AG09319 (cell line): ENCODE results near the gene PCSK1.

Source experiments
- DNase-seq: peaks from one replicate; pipeline ENCODE4 v3.0.0-alpha.2; 2010; ENCODE audit warnings: low read depth; ENCODE audit errors: extremely low read depth
- TF ChIP-seq, protein P1 (sequence below): IDR thresholded peaks from 2 replicates; pipeline ENCODE4 v1.5.1; 2011; ENCODE audit warnings: low read depth, mild to moderate bottlenecking, inconsistent platforms, low read length, moderate library complexity

PCSK1 gene

DNA sequence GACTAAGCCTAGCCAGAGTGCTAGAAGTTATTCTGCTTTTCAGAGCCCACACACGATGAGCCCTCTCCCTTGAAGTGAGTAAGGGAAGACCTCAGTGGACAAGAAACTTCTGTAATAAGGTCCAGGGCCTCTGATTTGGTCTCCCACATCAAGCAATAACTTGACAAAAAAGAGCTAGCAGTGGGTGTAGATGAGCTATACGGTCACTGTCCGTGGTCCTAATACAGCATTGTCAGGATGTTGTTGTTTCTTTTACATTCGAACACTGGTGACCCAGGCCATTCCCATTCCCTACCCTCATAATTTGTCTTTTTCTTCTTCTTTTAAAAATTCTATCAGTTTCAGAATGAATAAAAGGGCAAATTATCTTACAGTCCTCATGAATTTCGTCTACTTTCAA is 5.2 kb downstream of the PCSK1 start:
- TF ChIP-seq, protein P1, sequence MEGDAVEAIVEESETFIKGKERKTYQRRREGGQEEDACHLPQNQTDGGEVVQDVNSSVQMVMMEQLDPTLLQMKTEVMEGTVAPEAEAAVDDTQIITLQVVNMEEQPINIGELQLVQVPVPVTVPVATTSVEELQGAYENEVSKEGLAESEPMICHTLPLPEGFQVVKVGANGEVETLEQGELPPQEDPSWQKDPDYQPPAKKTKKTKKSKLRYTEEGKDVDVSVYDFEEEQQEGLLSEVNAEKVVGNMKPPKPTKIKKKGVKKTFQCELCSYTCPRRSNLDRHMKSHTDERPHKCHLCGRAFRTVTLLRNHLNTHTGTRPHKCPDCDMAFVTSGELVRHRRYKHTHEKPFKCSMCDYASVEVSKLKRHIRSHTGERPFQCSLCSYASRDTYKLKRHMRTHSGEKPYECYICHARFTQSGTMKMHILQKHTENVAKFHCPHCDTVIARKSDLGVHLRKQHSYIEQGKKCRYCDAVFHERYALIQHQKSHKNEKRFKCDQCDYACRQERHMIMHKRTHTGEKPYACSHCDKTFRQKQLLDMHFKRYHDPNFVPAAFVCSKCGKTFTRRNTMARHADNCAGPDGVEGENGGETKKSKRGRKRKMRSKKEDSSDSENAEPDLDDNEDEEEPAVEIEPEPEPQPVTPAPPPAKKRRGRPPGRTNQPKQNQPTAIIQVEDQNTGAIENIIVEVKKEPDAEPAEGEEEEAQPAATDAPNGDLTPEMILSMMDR = no peak
- DNase-seq = no peak

GRCh38 chr5:96426831-96427230 is 6.2 kb downstream of the PCSK1 start:
- TF ChIP-seq, protein P1 = no peak
- no peak for DNase-seq

DNA sequence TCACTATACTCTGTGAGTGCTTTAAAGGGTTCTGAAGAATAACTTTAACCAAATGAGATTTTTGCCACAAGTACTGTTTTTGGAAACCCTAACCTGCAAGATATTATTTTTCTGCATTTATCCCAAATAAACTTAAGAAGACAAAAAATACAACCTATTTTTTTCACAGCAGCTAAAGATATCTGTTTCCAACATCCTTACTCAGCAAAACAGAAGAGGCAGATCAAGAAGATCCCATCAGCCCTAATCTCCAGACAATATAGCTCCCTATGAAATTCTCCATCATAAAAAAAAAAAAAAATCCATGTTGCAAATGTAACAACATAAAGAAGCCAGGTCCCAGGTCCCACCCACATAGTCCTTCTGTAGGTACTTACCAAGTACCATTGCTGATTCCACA is 7.6 kb downstream of the PCSK1 start:
- no peak for DNase-seq
- TF ChIP-seq, protein P1 = no peak

DNA sequence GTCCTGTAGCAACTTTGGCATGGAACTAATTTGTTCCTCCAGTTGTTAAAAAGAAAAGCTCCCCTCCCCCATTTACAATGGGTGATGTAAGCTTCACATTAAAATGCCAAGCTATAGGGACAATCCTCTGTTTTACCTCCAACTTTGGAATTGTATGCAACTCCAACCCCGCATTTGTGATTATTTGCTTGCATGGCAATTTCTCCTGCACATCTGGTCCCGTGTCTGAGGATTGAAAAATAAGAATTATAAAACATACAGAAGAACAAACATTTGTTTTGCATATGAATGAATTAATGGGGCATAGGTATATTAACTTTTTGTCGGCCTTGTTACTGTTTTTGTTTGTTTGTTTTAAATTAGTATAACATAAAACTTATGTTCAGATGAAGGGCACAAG is 17.2 kb downstream of the PCSK1 start:
- TF ChIP-seq, protein P1 = no peak
- DNase-seq = no peak

GRCh38 chr5:96412868-96413449 is 20.1 kb downstream of the PCSK1 start:
- no peak for DNase-seq
- TF ChIP-seq, protein P1 = no peak

- DNase-seq = no peak
- TF ChIP-seq, protein P1 = no peak
Observed at GRCh38 chr5:96410013-96410412, 23.0 kb downstream of the PCSK1 start.

- TF ChIP-seq, protein P1 = no peak
- no peak for DNase-seq
Observed at GRCh38 chr5:96408841-96409538, 24.1 kb downstream of the PCSK1 start.
